Liver (tissue), 9 donors: ENCODE results near the gene KLK13. TPM values are rescaled to one million over a fixed set of nuclear protein-coding genes. Genes with fewer than 3 reads are reported as not detected.

Experiments used
- DNase-seq: peaks from one replicate; pipeline ENCODE4 v3.0.0-alpha.2; 2017; ENCODE audit warnings: low spot score
- H3K27ac ChIP-seq, 2 donors: one replicate each; pipeline ENCODE4 v1.7.0; 2013; ENCODE audit warnings: inconsistent platforms in 2 of 2, low read length in 2 of 2, control low read depth in 1 of 2, low read depth in 1 of 2, mild to moderate bottlenecking in 1 of 2
- H3K27me3 ChIP-seq, 4 donors: one replicate each; pipeline versions ENCODE4 v1.6.1 to v1.7.0; 2013; ENCODE audit warnings: low read length in 3 of 4, inconsistent platforms in 1 of 4, mild to moderate bottlenecking in 1 of 4, moderate library complexity in 1 of 4; ENCODE audit not compliant: control insufficient read depth in 4 of 4, insufficient read depth in 4 of 4
- H3K36me3 ChIP-seq, 4 donors: one replicate each; pipeline versions ENCODE4 v1.6.1 to v1.7.0; 2013; ENCODE audit warnings: low read length in 3 of 4, mild to moderate bottlenecking in 3 of 4, low read depth in 1 of 4, moderate library complexity in 1 of 4; ENCODE audit not compliant: control insufficient read depth in 4 of 4, insufficient read depth in 3 of 4
- H3K4me1 ChIP-seq, 4 donors: one replicate each; pipeline versions ENCODE4 v1.6.1 to v1.7.0; 2013; ENCODE audit warnings: low read length in 3 of 4, mild to moderate bottlenecking in 3 of 4, moderate library complexity in 1 of 4; ENCODE audit not compliant: control insufficient read depth in 4 of 4, insufficient read depth in 4 of 4
- H3K4me3 ChIP-seq, 3 donors: one replicate each; pipeline versions ENCODE4 v1.6.1 to v1.7.0; 2013; ENCODE audit warnings: low read length in 3 of 3, control low read depth in 1 of 3, low read depth in 1 of 3, mild to moderate bottlenecking in 1 of 3
- H3K9ac ChIP-seq, 2 donors: one replicate each; pipeline ENCODE4 v1.7.0; 2013; ENCODE audit warnings: low read length in 2 of 2, mild to moderate bottlenecking in 2 of 2, moderate library complexity in 2 of 2, control low read depth in 1 of 2, low read depth in 1 of 2
- H3K9me3 ChIP-seq, 4 donors: one replicate each; pipeline versions ENCODE4 v1.6.1 to v1.7.0; 2013; ENCODE audit warnings: low read length in 3 of 4; ENCODE audit not compliant: control insufficient read depth in 4 of 4
- EGR1 ChIP-seq, 2 donors: IDR thresholded peaks; 2 replicates each; pipeline ENCODE4 v1.6.1; 2016 to 2018; ENCODE audit warnings: antibody characterized with exemption in 2 of 2, low read depth in 2 of 2
- FOXA1 ChIP-seq: IDR thresholded peaks from 2 replicates; pipeline ENCODE4 v1.6.1; 2016; ENCODE audit warnings: antibody characterized with exemption
- FOXA2 ChIP-seq: IDR thresholded peaks from 2 replicates; pipeline ENCODE4 v1.6.1; 2016; ENCODE audit warnings: antibody characterized with exemption
- GABPA ChIP-seq, 2 donors: IDR thresholded peaks in 1 of 2; conservative IDR thresholded peaks in 1 of 2; 2 replicates each; pipeline ENCODE4 v1.6.1; 2016; ENCODE audit warnings: antibody characterized with exemption in 2 of 2, mild to moderate bottlenecking in 1 of 2, moderate library complexity in 1 of 2
- HNF4A ChIP-seq, 2 donors: conservative IDR thresholded peaks; 2 replicates each; pipeline ENCODE4 v1.6.1; 2016; ENCODE audit warnings: antibody characterized with exemption in 2 of 2, mild to moderate bottlenecking in 2 of 2
- HNF4G ChIP-seq: IDR thresholded peaks from 2 replicates; pipeline ENCODE4 v1.6.1; 2016; ENCODE audit warnings: antibody characterized with exemption
- JUND ChIP-seq, 2 donors: IDR thresholded peaks; 2 replicates each; pipeline ENCODE4 v1.6.1; 2016; ENCODE audit warnings: antibody characterized with exemption in 2 of 2
- NR2F2 ChIP-seq: IDR thresholded peaks from 2 replicates; pipeline ENCODE4 v1.6.1; 2016; ENCODE audit warnings: antibody characterized with exemption
- RAD21 ChIP-seq, 2 donors: IDR thresholded peaks; 2 replicates each; pipeline ENCODE4 v1.6.1; 2016; ENCODE audit warnings: antibody characterized with exemption in 2 of 2, mild to moderate bottlenecking in 2 of 2
- RXRA ChIP-seq, 2 donors: IDR thresholded peaks; 2 replicates each; pipeline ENCODE4 v1.6.1; 2017 to 2018; ENCODE audit warnings: antibody characterized with exemption in 2 of 2, mild to moderate bottlenecking in 1 of 2
- SP1 ChIP-seq: IDR thresholded peaks from 2 replicates; pipeline ENCODE4 v1.6.1; 2018; ENCODE audit warnings: antibody characterized with exemption, mild to moderate bottlenecking
- TAF1 ChIP-seq: conservative IDR thresholded peaks from 2 replicates; pipeline ENCODE4 v1.6.1; 2016; ENCODE audit warnings: antibody characterized with exemption, mild to moderate bottlenecking
- YY1 ChIP-seq: IDR thresholded peaks from 2 replicates; pipeline ENCODE4 v1.6.1; 2016; ENCODE audit warnings: antibody characterized with exemption, mild to moderate bottlenecking
- WGBS: extraction: QIAGEN DNeasy Blood & Tissue Kit; methylation state at CpG from one replicate; pipeline ENCODE4 v1.1.7; 2013; 5-methylcytosine and 5-hydroxymethylcytosine counted together
- polyA plus RNA-seq, 2 donors: library from polyadenylated mRNA; stranded (reverse) in 1 of 2; unstranded in 1 of 2; fragments of 200-250 nt in 1 of 2; fragments of >200 nt in 1 of 2; fragmentation: Nextera tagmentation in 1 of 2; extraction: Ambion mirVana in 1 of 2; gene quantifications; one replicate each; pipeline versions ENCODE4 v1.2.1 to v1.2.3, GENCODE V29; 2013 to 2015
- total RNA-seq, 2 donors: library from RNA; depleted of rRNA; stranded (reverse); fragments of >200 nt; gene quantifications; one replicate each; pipeline ENCODE4 v1.2.3, GENCODE V29; 2014
- TF ChIP-seq, protein P1 (sequence below): fragments of 150-350 bp; IDR thresholded peaks from 2 replicates; pipeline ENCODE4 v1.5.1; 2017; ENCODE audit warnings: improper control_type of control experiment, low read depth, low read length; ENCODE audit not compliant: missing input control
- TF ChIP-seq, protein P2 (sequence below): IDR thresholded peaks from 2 replicates; pipeline ENCODE4 v1.6.1; 2016; ENCODE audit warnings: antibody characterized with exemption, mild to moderate bottlenecking
- TF ChIP-seq, protein P3 (sequence below): IDR thresholded peaks from 2 replicates; pipeline ENCODE4 v1.6.1; 2016; ENCODE audit warnings: antibody characterized with exemption
- TF ChIP-seq, protein P4 (sequence below): IDR thresholded peaks from 2 replicates; pipeline ENCODE4 v1.6.1; 2016; ENCODE audit warnings: antibody characterized with exemption
- TF ChIP-seq, protein P5 (sequence below): IDR thresholded peaks from 2 replicates; pipeline ENCODE4 v1.6.1; 2016; ENCODE audit warnings: antibody characterized with exemption
- donor health status: healthy.
- donor health status: healthy.
- donor health status: healthy.
- donor health status: healthy.
- donor health status: healthy.

KLK13 gene
- total and polyA plus RNA-seq, 4 donors: not detected

DNA sequence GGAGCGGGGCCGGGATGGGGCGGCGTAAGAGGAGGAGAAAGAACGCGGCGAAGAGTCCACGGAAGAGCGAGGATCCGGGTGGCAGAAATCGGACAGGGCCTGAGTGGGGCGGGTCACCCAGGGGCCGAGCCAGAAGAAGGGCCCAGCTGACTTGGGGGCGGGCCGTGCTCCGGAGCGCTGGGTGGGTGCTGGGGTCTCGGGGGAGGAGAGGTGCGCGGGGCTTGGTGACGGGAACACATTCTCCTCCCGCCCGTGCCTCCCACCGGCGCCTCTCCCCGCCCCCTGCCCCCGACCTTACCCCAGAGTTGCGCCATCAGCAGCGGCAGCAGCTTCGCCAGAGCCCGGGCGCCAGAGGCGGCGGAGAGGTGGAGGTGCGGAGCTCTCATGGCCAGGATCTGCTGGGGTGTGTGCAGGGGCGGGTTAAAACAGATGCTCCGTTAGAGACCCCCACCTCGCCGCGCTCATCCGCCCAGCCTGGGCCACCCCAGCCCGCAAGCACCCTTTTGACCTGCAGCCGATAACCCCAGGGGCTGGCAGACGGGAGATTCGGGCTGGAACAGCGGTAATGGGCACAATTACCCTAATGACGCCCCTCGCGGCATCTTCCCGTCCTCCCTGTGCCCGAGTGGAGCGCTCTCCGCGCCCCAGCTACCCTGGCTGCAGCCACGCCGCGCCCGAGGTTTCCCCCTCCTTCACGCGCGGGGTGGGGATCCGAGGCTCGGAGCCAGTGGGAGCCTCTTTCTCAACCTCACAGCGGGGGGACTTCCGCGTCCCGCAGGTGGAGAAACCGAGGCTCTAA is 45.9 kb downstream of the KLK13 start:
- no peaks in the 10 kb centered on the region for H3K9me3 ChIP-seq
- WGBS: 3% methylated on average over 68 of the region's 68 CpGs
- H3K4me1 ChIP-seq: peaks cover 0 to 13% (median 5%) of the 10 kb centered on the region in 4 donors
- DNase-seq: no peak
- peaks cover 0 to 4% (median 3%) of the 10 kb centered on the region in 4 donors for H3K27me3 ChIP-seq
- no peaks in the 10 kb centered on the region for H3K36me3 ChIP-seq
- no peak overlapping the region for H3K27ac ChIP-seq
- no peak overlapping the region for H3K9ac ChIP-seq
- H3K4me3 ChIP-seq: peak overlapping the region in 1 of 3 donors; percentile 27
- TF ChIP-seq HNF4G: no peak
- TF ChIP-seq, protein P1, sequence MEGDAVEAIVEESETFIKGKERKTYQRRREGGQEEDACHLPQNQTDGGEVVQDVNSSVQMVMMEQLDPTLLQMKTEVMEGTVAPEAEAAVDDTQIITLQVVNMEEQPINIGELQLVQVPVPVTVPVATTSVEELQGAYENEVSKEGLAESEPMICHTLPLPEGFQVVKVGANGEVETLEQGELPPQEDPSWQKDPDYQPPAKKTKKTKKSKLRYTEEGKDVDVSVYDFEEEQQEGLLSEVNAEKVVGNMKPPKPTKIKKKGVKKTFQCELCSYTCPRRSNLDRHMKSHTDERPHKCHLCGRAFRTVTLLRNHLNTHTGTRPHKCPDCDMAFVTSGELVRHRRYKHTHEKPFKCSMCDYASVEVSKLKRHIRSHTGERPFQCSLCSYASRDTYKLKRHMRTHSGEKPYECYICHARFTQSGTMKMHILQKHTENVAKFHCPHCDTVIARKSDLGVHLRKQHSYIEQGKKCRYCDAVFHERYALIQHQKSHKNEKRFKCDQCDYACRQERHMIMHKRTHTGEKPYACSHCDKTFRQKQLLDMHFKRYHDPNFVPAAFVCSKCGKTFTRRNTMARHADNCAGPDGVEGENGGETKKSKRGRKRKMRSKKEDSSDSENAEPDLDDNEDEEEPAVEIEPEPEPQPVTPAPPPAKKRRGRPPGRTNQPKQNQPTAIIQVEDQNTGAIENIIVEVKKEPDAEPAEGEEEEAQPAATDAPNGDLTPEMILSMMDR: no peak
- TF ChIP-seq, protein P2, sequence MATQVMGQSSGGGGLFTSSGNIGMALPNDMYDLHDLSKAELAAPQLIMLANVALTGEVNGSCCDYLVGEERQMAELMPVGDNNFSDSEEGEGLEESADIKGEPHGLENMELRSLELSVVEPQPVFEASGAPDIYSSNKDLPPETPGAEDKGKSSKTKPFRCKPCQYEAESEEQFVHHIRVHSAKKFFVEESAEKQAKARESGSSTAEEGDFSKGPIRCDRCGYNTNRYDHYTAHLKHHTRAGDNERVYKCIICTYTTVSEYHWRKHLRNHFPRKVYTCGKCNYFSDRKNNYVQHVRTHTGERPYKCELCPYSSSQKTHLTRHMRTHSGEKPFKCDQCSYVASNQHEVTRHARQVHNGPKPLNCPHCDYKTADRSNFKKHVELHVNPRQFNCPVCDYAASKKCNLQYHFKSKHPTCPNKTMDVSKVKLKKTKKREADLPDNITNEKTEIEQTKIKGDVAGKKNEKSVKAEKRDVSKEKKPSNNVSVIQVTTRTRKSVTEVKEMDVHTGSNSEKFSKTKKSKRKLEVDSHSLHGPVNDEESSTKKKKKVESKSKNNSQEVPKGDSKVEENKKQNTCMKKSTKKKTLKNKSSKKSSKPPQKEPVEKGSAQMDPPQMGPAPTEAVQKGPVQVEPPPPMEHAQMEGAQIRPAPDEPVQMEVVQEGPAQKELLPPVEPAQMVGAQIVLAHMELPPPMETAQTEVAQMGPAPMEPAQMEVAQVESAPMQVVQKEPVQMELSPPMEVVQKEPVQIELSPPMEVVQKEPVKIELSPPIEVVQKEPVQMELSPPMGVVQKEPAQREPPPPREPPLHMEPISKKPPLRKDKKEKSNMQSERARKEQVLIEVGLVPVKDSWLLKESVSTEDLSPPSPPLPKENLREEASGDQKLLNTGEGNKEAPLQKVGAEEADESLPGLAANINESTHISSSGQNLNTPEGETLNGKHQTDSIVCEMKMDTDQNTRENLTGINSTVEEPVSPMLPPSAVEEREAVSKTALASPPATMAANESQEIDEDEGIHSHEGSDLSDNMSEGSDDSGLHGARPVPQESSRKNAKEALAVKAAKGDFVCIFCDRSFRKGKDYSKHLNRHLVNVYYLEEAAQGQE: no peak
- TF ChIP-seq RXRA (IDR thresholded peaks at IDR 0.05): no peak
- TF ChIP-seq NR2F2: no peak
- no peak for TF ChIP-seq FOXA1
- no peak for TF ChIP-seq YY1
- no peak for TF ChIP-seq HNF4A (conservative IDR thresholded peaks at IDR 0.05)
- no peak for TF ChIP-seq EGR1 (IDR thresholded peaks at IDR 0.05; ENCODE audit: low read depth in 2 of 2)
- TF ChIP-seq JUND (IDR thresholded peaks at IDR 0.05): no peak
- TF ChIP-seq RAD21 (IDR thresholded peaks at IDR 0.05): no peak
- TF ChIP-seq TAF1: no peak
- no peak for TF ChIP-seq GABPA (IDR thresholded peaks at IDR 0.05 in 1 of 2, conservative IDR thresholded peaks at IDR 0.05 in 1 of 2)
- no peak for TF ChIP-seq SP1
- TF ChIP-seq, protein P3, sequence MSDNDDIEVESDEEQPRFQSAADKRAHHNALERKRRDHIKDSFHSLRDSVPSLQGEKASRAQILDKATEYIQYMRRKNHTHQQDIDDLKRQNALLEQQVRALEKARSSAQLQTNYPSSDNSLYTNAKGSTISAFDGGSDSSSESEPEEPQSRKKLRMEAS: no peak
- no peak for TF ChIP-seq FOXA2
- TF ChIP-seq, protein P4, sequence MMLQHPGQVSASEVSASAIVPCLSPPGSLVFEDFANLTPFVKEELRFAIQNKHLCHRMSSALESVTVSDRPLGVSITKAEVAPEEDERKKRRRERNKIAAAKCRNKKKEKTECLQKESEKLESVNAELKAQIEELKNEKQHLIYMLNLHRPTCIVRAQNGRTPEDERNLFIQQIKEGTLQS: no peak
- TF ChIP-seq, protein P5, sequence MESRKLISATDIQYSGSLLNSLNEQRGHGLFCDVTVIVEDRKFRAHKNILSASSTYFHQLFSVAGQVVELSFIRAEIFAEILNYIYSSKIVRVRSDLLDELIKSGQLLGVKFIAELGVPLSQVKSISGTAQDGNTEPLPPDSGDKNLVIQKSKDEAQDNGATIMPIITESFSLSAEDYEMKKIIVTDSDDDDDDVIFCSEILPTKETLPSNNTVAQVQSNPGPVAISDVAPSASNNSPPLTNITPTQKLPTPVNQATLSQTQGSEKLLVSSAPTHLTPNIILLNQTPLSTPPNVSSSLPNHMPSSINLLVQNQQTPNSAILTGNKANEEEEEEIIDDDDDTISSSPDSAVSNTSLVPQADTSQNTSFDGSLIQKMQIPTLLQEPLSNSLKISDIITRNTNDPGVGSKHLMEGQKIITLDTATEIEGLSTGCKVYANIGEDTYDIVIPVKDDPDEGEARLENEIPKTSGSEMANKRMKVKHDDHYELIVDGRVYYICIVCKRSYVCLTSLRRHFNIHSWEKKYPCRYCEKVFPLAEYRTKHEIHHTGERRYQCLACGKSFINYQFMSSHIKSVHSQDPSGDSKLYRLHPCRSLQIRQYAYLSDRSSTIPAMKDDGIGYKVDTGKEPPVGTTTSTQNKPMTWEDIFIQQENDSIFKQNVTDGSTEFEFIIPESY: no peak
